Skeletal muscle satellite cell (primary cell): Measurements from ENCODE around the gene JHY.
A peak's percentile ranks its signal among the peaks of the same experiment; 100 is the strongest.

Experiments
- H3K27me3 ChIP-seq: 2 replicates; pipeline ENCODE4 v1.7.0; 2013; ENCODE audit warnings: low read length; ENCODE audit not compliant: control insufficient read depth, insufficient read depth
- H3K36me3 ChIP-seq: 2 replicates; pipeline ENCODE4 v1.7.0; 2013; ENCODE audit warnings: mild to moderate bottlenecking, control low read depth, low read length; ENCODE audit not compliant: insufficient read depth
- H3K4me1 ChIP-seq: 2 replicates; pipeline ENCODE4 v1.7.0; 2013; ENCODE audit warnings: low read length; ENCODE audit not compliant: control insufficient read depth, insufficient read depth
- H3K4me2 ChIP-seq: 2 replicates; pipeline ENCODE4 v1.7.0; 2013; ENCODE audit warnings: mild to moderate bottlenecking, low read length
- H3K4me3 ChIP-seq: 2 replicates; pipeline ENCODE4 v1.7.0; 2013; ENCODE audit warnings: low read length
- H3K9ac ChIP-seq: 2 replicates; pipeline ENCODE4 v1.7.0; 2013; ENCODE audit warnings: mild to moderate bottlenecking, low read depth, low read length, moderate library complexity
- H3K9me3 ChIP-seq: replicated peaks from 2 replicates; pipeline ENCODE4 v1.7.0; 2013; ENCODE audit warnings: mild to moderate bottlenecking, control low read depth, low read length

JHY gene

GRCh38 chr11:122963961-122964360 lies 81.4 kb downstream of the JHY start:
- no peak overlapping the region for H3K9ac ChIP-seq
- peaks cover 54% of the 10 kb centered on the region for H3K27me3 ChIP-seq
- H3K9me3 ChIP-seq: no peaks in the 10 kb centered on the region
- no peak overlapping the region for H3K4me3 ChIP-seq
- no peak overlapping the region for H3K4me2 ChIP-seq
- H3K4me1 ChIP-seq: no peaks in the 10 kb centered on the region
- H3K36me3 ChIP-seq: no peaks in the 10 kb centered on the region

- Histone ChIP-seq H3K36me3 (no peaks in the 10 kb centered on the region), H3K9me3 (peaks cover 5% of the 10 kb centered on the region), H3K9ac (no peak overlapping the region), H3K4me3 (no peak overlapping the region), H3K4me2 (no peak overlapping the region), H3K4me1 (peaks cover 5% of the 10 kb centered on the region), H3K27me3 (peaks cover 88% of the 10 kb centered on the region)
Measured at GRCh38 chr11:122976061-122976733, 93.6 kb downstream of the JHY start.

- H3K4me2 ChIP-seq: peak overlapping the region; percentile 21
- no peaks in the 10 kb centered on the region for H3K36me3 ChIP-seq
- no peak overlapping the region for H3K9ac ChIP-seq
- peaks cover 94% of the 10 kb centered on the region for H3K27me3 ChIP-seq
- H3K4me3 ChIP-seq: no peak overlapping the region
- peaks cover 8% of the 10 kb centered on the region for H3K4me1 ChIP-seq
- peaks cover 5% of the 10 kb centered on the region for H3K9me3 ChIP-seq
Measured at GRCh38 chr11:122976734-122977469, 94.3 kb downstream of the JHY start.

GRCh38 chr11:122977470-122978298 lies 95.1 kb downstream of the JHY start:
- Histone ChIP-seq H3K4me3 (no peak overlapping the region), H3K4me1 (peaks cover 8% of the 10 kb centered on the region), H3K36me3 (no peaks in the 10 kb centered on the region), H3K9me3 (peaks cover 5% of the 10 kb centered on the region), H3K4me2 (peak overlapping the region; percentile 21), H3K27me3 (peaks cover 97% of the 10 kb centered on the region), H3K9ac (no peak overlapping the region)

- Histone ChIP-seq H3K9ac (no peak overlapping the region), H3K4me1 (peaks cover 8% of the 10 kb centered on the region), H3K27me3 (peaks cover 96% of the 10 kb centered on the region), H3K4me2 (no peak overlapping the region), H3K36me3 (no peaks in the 10 kb centered on the region), H3K4me3 (no peak overlapping the region), H3K9me3 (peaks cover 5% of the 10 kb centered on the region)
Measured at GRCh38 chr11:122978299-122978620, 95.7 kb downstream of the JHY start.

DNA sequence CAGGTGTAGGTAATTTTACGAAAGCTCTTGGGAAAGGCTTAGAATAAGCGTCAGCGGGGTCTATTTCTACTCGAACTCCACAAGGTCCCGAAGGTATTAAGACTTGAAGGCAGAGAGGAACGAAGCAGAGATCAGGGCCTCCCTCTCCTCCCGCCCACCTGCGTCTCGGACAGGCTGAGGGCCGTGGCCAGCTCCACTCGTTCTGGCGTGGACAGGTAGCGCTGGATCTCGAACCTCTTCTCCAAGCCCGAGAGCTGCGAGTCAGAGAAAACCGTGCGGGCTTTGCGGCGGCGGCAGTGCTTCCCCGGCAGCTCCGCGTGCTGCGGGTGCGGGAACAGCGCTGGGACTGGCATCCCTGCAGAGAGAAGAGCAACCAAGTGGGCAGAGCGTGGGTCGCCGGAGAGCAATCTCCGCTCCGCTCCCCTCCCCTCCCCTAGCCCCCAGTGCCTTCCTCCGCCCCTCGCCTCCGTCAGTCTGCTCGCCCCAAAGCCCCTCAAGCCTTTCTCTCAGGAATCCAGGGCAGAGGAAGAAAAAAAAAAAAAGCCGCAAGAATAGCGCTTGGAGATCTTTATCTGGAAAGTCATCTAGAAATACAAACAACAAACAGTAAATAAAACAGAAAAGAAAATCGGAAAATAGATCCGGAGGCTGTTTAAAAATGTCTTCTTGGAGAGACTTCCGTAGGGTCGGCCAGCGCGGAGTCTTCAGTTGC lies 96.7 kb downstream of the JHY start:
- Histone ChIP-seq H3K4me3 (no peak overlapping the region), H3K9ac (no peak overlapping the region), H3K4me2 (no peak overlapping the region), H3K36me3 (no peaks in the 10 kb centered on the region), H3K4me1 (peaks cover 8% of the 10 kb centered on the region), H3K27me3 (peaks cover 95% of the 10 kb centered on the region), H3K9me3 (peaks cover 5% of the 10 kb centered on the region)

DNA sequence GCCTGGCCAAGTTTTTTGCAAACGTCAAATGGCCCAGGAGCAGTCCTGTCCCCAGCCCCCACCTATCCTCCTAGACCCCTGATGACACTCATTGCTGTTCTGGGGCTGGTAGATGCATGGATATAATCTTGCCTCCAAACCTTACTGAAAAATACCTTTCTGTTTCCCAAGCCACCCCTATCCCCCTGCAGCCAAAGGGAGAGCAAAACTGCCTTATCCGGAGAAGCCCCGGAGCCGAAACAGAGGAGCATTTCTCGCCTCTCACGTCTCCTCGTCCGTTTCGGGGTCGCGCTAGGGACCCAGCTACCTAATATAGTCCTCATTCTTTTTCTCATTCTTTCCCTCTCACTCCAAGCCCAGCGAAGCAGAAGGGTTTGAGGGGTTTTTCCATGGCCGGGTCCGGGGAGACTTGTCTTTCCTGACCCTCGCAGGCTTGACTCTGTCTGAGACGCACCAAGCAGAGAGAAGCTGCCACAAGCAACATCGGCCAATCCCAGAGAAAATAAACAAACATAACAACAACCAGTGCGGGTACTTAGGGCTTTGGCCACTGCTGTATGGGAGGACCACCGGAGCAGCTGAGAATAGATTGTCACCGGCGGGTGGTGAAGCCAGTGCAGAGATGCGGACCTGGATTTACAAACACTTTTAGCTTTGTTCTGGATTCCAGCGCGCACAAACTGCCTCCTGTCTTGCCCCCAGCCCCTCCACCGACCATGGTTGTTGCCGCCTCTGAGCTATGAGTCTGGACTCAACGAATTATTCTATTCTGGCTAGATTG lies 97.4 kb downstream of the JHY start:
- peaks cover 12% of the 10 kb centered on the region for H3K4me1 ChIP-seq
- no peak overlapping the region for H3K9ac ChIP-seq
- no peak overlapping the region for H3K4me2 ChIP-seq
- peaks cover 5% of the 10 kb centered on the region for H3K9me3 ChIP-seq
- no peak overlapping the region for H3K4me3 ChIP-seq
- H3K36me3 ChIP-seq: no peaks in the 10 kb centered on the region
- H3K27me3 ChIP-seq: peaks cover 94% of the 10 kb centered on the region

GRCh38 chr11:122981388-122982264 lies 99.1 kb downstream of the JHY start, which contains the start of gene BSX:
TSS of gene BSX (minus strand) at chr11:122981834. CDS start at chr11:122981671, 163 bp downstream.
- Histone ChIP-seq H3K9me3 (peaks cover 5% of the 10 kb centered on the region), H3K4me1 (peaks cover 12% of the 10 kb centered on the region)

GRCh38 chr11:122983438-122984185 lies 101.1 kb downstream of the JHY start:
- Histone ChIP-seq H3K36me3 (no peaks in the 10 kb centered on the region), H3K4me3 (peak overlapping the region; percentile 68), H3K27me3 (peaks cover 87% of the 10 kb centered on the region), H3K4me2 (peak overlapping the region; percentile 79), H3K9me3 (peaks cover 5% of the 10 kb centered on the region), H3K9ac (no peak overlapping the region), H3K4me1 (peaks cover 8% of the 10 kb centered on the region)

More at GRCh38 chr11:122981388-122982264, 99.1 kb downstream of the JHY start, which contains the start of gene BSX:
- Histone ChIP-seq H3K36me3 (no peaks in the 10 kb centered on the region), H3K27me3 (peaks cover 94% of the 10 kb centered on the region), H3K4me3 (no peak within 1 kb of the TSS), H3K9ac (no peak within 1 kb of the TSS), H3K4me2 (peak within 1 kb of the TSS; percentile 51)
